DOHH2 (cell line): ENCODE results near the gene CALML6.

Source experiments
- EZH2phosphoT487 ChIP-seq: fragments of 200-600 bp; sonication (generic); IDR thresholded peaks from 2 replicates; pipeline ENCODE4 v1.6.1; 2017; ENCODE audit warnings: borderline replicate concordance, mild to moderate bottlenecking, antibody characterized with exemption, low read length, moderate library complexity, mixed read lengths
- TF ChIP-seq, protein P1 (sequence below): fragments of 200-600 bp; sonication (generic); IDR thresholded peaks from one replicate; pipeline ENCODE4 v1.5.1; 2014; ENCODE audit warnings: antibody characterized with exemption, mild to moderate bottlenecking, low read depth, low read length; ENCODE audit not compliant: poor library complexity, severe bottlenecking

DNA sequence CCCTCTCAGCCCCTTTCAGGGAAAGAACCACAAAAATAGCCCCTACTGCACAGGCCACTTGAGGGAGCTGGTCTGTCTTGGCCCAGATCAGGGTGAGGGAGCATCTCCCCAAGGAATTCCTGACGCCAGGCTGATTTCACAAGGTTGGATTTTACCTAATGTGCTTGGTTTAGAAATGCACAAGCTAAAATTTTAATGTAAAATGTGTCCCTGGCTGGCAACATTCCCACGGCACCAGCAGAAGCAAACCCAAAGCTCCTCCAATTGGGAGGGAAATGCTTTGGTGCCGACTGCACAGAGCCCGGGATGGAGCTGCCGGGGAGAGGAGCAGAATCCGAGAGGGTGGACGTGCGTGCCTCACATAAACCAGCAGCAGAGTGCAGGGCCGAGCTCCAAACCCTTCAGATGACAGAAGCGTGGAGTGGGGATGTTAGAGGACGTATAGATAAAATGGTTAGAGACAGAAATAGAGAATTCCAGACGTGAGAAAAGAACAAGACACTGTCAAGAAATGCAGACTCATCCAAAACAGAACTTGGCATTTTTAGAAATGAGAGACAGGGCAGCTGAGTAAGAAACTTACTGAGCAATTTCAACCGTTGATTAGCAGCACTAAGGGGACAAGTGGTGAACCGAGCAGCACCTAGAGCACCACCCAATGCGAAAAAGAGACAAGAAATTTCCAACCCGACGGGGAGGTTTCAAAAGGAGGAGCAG is 45.6 kb downstream of the CALML6 start:
- TF ChIP-seq, protein P1, sequence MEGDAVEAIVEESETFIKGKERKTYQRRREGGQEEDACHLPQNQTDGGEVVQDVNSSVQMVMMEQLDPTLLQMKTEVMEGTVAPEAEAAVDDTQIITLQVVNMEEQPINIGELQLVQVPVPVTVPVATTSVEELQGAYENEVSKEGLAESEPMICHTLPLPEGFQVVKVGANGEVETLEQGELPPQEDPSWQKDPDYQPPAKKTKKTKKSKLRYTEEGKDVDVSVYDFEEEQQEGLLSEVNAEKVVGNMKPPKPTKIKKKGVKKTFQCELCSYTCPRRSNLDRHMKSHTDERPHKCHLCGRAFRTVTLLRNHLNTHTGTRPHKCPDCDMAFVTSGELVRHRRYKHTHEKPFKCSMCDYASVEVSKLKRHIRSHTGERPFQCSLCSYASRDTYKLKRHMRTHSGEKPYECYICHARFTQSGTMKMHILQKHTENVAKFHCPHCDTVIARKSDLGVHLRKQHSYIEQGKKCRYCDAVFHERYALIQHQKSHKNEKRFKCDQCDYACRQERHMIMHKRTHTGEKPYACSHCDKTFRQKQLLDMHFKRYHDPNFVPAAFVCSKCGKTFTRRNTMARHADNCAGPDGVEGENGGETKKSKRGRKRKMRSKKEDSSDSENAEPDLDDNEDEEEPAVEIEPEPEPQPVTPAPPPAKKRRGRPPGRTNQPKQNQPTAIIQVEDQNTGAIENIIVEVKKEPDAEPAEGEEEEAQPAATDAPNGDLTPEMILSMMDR = no peak
- TF ChIP-seq EZH2phosphoT487 = no peak
